Measurements from ENCODE around the gene CAND2. TPM values are rescaled to one million over a fixed set of nuclear protein-coding genes. Genes with fewer than 3 reads are reported as not detected.

The CAND2 gene
- total and polyA plus RNA-seq, 4 donors = 0.38 to 1.6 (median 0.92) TPM

- peaks cover 0 to 1% (median 0%) of the 10 kb centered on the region in 4 donors for H3K4me1 ChIP-seq (ENCODE audit: control insufficient read depth in 4 of 4, insufficient read depth in 4 of 4, low read length in 3 of 4)
- no peak overlapping the region for H3K27ac ChIP-seq (ENCODE audit: low read depth in 1 of 2, low read length in 2 of 2)
- no peaks in the 10 kb centered on the region for H3K9me3 ChIP-seq (ENCODE audit: control insufficient read depth in 4 of 4, low read length in 3 of 4)
- H3K9ac ChIP-seq (ENCODE audit: low read depth in 1 of 2, low read length in 2 of 2) = no peak overlapping the region
- no peak overlapping the region for H3K4me3 ChIP-seq (ENCODE audit: low read depth in 1 of 3, low read length in 3 of 3)
- 93% methylated on average over 9 of the region's 9 CpGs for WGBS
- no peak for DNase-seq (ENCODE audit: low spot score)
- TF ChIP-seq TAF1 (conservative IDR thresholded peaks at IDR 0.05) (no peak), CTCF (IDR thresholded peaks at IDR 0.05; ENCODE audit: low read depth, low read length, missing input control) (no peak), HNF4A (conservative IDR thresholded peaks at IDR 0.05) (no peak)
- H3K27me3 ChIP-seq (ENCODE audit: control insufficient read depth in 4 of 4, insufficient read depth in 4 of 4, low read length in 3 of 4) = no peaks in the 10 kb centered on the region
- peaks cover 0 to 19% (median 2%) of the 10 kb centered on the region in 4 donors for H3K36me3 ChIP-seq (ENCODE audit: control insufficient read depth in 4 of 4, insufficient read depth in 3 of 4, low read depth in 1 of 4, low read length in 3 of 4)
These were observed 19.2 kb downstream of the CAND2 start for GRCh38 chr3:12815719-12816118.

- Histone ChIP-seq H3K4me3 (ENCODE audit: low read depth in 1 of 3, low read length in 3 of 3) (no peak overlapping the region), H3K27ac (ENCODE audit: low read depth in 1 of 2, low read length in 2 of 2) (no peak overlapping the region), H3K36me3 (ENCODE audit: control insufficient read depth in 4 of 4, insufficient read depth in 3 of 4, low read depth in 1 of 4, low read length in 3 of 4) (peaks cover 0 to 19% (median 2%) of the 10 kb centered on the region in 4 donors), H3K27me3 (ENCODE audit: control insufficient read depth in 4 of 4, insufficient read depth in 4 of 4, low read length in 3 of 4) (no peaks in the 10 kb centered on the region), H3K4me1 (ENCODE audit: control insufficient read depth in 4 of 4, insufficient read depth in 4 of 4, low read length in 3 of 4) (no peaks in the 10 kb centered on the region), H3K9me3 (ENCODE audit: control insufficient read depth in 4 of 4, low read length in 3 of 4) (no peaks in the 10 kb centered on the region), H3K9ac (ENCODE audit: low read depth in 1 of 2, low read length in 2 of 2) (no peak overlapping the region)
- no peak for DNase-seq (ENCODE audit: low spot score)
- no peak for TF ChIP-seq RXRA (IDR thresholded peaks at IDR 0.05)
- no peak for TF ChIP-seq ATF3 (IDR thresholded peaks at IDR 0.05)
- TF ChIP-seq HNF4A (conservative IDR thresholded peaks at IDR 0.05) = no peak
- no peak for TF ChIP-seq HNF4G (IDR thresholded peaks at IDR 0.05)
- TF ChIP-seq RAD21 (IDR thresholded peaks at IDR 0.05) = no peak
- no peak for TF ChIP-seq FOXA1 (IDR thresholded peaks at IDR 0.05)
- no peak for TF ChIP-seq YY1 (IDR thresholded peaks at IDR 0.05)
- no peak for TF ChIP-seq TAF1 (conservative IDR thresholded peaks at IDR 0.05)
- no peak for TF ChIP-seq FOXA2 (IDR thresholded peaks at IDR 0.05)
- no peak for TF ChIP-seq EGR1 (IDR thresholded peaks at IDR 0.05; ENCODE audit: low read depth in 2 of 2)
- TF ChIP-seq ZBTB33 (IDR thresholded peaks at IDR 0.05) = no peak
- 95% methylated on average over 34 of the region's 34 CpGs for WGBS
These were observed 20.3 kb downstream of the CAND2 start for GRCh38 chr3:12816521-12817342.

- peaks cover 0 to 19% (median 2%) of the 10 kb centered on the region in 4 donors for H3K36me3 ChIP-seq (ENCODE audit: control insufficient read depth in 4 of 4, insufficient read depth in 3 of 4, low read depth in 1 of 4, low read length in 3 of 4)
- no peak for DNase-seq (ENCODE audit: low spot score)
- TF ChIP-seq HNF4A (conservative IDR thresholded peaks at IDR 0.05) = no peak
- TF ChIP-seq MAX (IDR thresholded peaks at IDR 0.05) = no peak
- TF ChIP-seq GABPA (IDR thresholded peaks at IDR 0.05 in 1 of 2, conservative IDR thresholded peaks at IDR 0.05 in 1 of 2) = no peak
- no peak for TF ChIP-seq HNF4G (IDR thresholded peaks at IDR 0.05)
- TF ChIP-seq RAD21 (IDR thresholded peaks at IDR 0.05) = no peak
- TF ChIP-seq CTCF (IDR thresholded peaks at IDR 0.05; ENCODE audit: low read depth, low read length, missing input control) = no peak
- TF ChIP-seq REST (IDR thresholded peaks at IDR 0.05) = no peak
- TF ChIP-seq NR2F2 (IDR thresholded peaks at IDR 0.05) = no peak
- no peak for TF ChIP-seq ATF3 (IDR thresholded peaks at IDR 0.05)
These were observed 20.8 kb downstream of the CAND2 start for GRCh38 chr3:12817343-12817710.

More at GRCh38 chr3:12817343-12817710, 20.8 kb downstream of the CAND2 start:
- Histone ChIP-seq H3K27me3 (ENCODE audit: control insufficient read depth in 4 of 4, insufficient read depth in 4 of 4, low read length in 3 of 4) (no peaks in the 10 kb centered on the region), H3K27ac (ENCODE audit: low read depth in 1 of 2, low read length in 2 of 2) (no peak overlapping the region), H3K4me3 (ENCODE audit: low read depth in 1 of 3, low read length in 3 of 3) (no peak overlapping the region), H3K4me1 (ENCODE audit: control insufficient read depth in 4 of 4, insufficient read depth in 4 of 4, low read length in 3 of 4) (no peaks in the 10 kb centered on the region), H3K9ac (ENCODE audit: low read depth in 1 of 2, low read length in 2 of 2) (no peak overlapping the region), H3K9me3 (ENCODE audit: control insufficient read depth in 4 of 4, low read length in 3 of 4) (no peaks in the 10 kb centered on the region)
- WGBS = 69% methylated on average over 16 of the region's 16 CpGs

Data from liver (tissue), 9 donors.